HCT116 (cell line): ENCODE results near the gene AP1M1. TPM values are rescaled to one million over a fixed set of nuclear protein-coding genes. Genes with fewer than 3 reads are reported as not detected.

Experiments
- ATAC-seq: fragments of 200-7000 bp; cut with Tn5 transposase; 2 replicates; pipeline ENCODE4 v1.9.1; 2020; ENCODE audit warnings: mild to moderate bottlenecking, moderate library complexity
- BruUV-seq: library from RNA; stranded (reverse); fragments of 400-500 nt; replicated peaks from 2 replicates; lab custom pipeline; 2021; lab: Mats Ljungman, UMichigan
- CTCF ChIA-PET: fragments of 300-600 bp; sonication (Branson Sonifier 250); formaldehyde crosslinking; loops from one replicate; lab custom pipeline; 2021; ENCODE audit warnings: antibody characterized with exemption; lab: Charles Lee
- POLR2A ChIA-PET: fragments of 300-600, 350-600 bp; sonication (Branson Sonifier 250); formaldehyde crosslinking; loops from one replicate; lab custom pipeline; 2021; ENCODE audit warnings: antibody characterized with exemption; lab: Charles Lee
- RAD21 ChIA-PET, 2 experiments: fragments of 300-600 bp; sonication (Branson Sonifier 250); formaldehyde crosslinking; loops; one replicate each; lab custom pipeline; 2023; ENCODE audit warnings: low total read pairs in 2 of 2; ENCODE audit not compliant: uncharacterized antibody in 2 of 2, unreplicated experiment in 2 of 2, low non-redundant PET in 1 of 2; lab: Charles Lee
- DNase-seq: peaks from one replicate; pipeline ENCODE4 v3.0.0-alpha.2; 2010; ENCODE audit warnings: low read depth, low spot score
- H2AFZ ChIP-seq: fragments of 200-600 bp; shearing (Covaris generic), sonication (generic); 2 replicates; pipeline ENCODE4 v1.6.1; 2017; ENCODE audit warnings: low read depth, mixed run types, mixed read lengths, antibody characterized with exemption, low read length; ENCODE audit not compliant: poor library complexity, severe bottlenecking
- H3K27ac ChIP-seq: 2 replicates; pipeline ENCODE4 v1.5.1; 2012; ENCODE audit warnings: low read depth, low read length
- H3K27me3 ChIP-seq: fragments of 200-600 bp; sonication (generic); 2 replicates; pipeline ENCODE4 v1.6.1; 2016; ENCODE audit warnings: mixed run types, low read length, mixed read lengths; ENCODE audit not compliant: insufficient read depth
- H3K36me3 ChIP-seq, 2 experiments: fragments of 200-500 bp in 1 of 2; fragments of 200-600 bp in 1 of 2; sonication (Bioruptor generic) in 1 of 2; sonication (generic) in 1 of 2; 2 replicates each; pipeline versions ENCODE4 v1.5.1 to v1.6.1; 2014 to 2016; ENCODE audit warnings: low read length in 2 of 2, inconsistent platforms in 1 of 2, mixed read lengths in 1 of 2, mixed run types in 1 of 2; ENCODE audit not compliant: insufficient read depth in 2 of 2, control insufficient read depth in 1 of 2
- H3K4me1 ChIP-seq, 2 experiments: fragments of 200-600 bp in 1 of 2; sonication (generic) in 1 of 2; 2 replicates each; pipeline versions ENCODE4 v1.5.1 to v1.6.1; 2012 to 2017; ENCODE audit warnings: low read length in 2 of 2, inconsistent platforms in 1 of 2, mild to moderate bottlenecking in 1 of 2, mixed read lengths in 1 of 2, mixed run types in 1 of 2, moderate library complexity in 1 of 2; ENCODE audit not compliant: insufficient read depth in 2 of 2, control insufficient read depth in 1 of 2
- H3K4me2 ChIP-seq: fragments of 200-600 bp; sonication (generic); 2 replicates; pipeline ENCODE4 v1.6.1; 2017; ENCODE audit warnings: mixed run types, low read length, mixed read lengths
- H3K4me3 ChIP-seq, 2 experiments: fragments of 200-600 bp in 1 of 2; sonication (generic) in 1 of 2; replicated peaks in 1 of 2; 2 replicates each; pipeline ENCODE4 v1.5.1; 2011 to 2016; ENCODE audit warnings: low read length in 2 of 2, control low read depth in 1 of 2, low read depth in 1 of 2, mild to moderate bottlenecking in 1 of 2, mixed read lengths in 1 of 2, mixed run types in 1 of 2
- H3K79me2 ChIP-seq: fragments of 200-600 bp; sonication (generic); 2 replicates; pipeline ENCODE4 v1.6.1; 2017; ENCODE audit warnings: mild to moderate bottlenecking, mixed run types, low read length, moderate library complexity, mixed read lengths; ENCODE audit not compliant: insufficient read depth
- H3K9ac ChIP-seq: fragments of 200-600 bp; sonication (generic); 2 replicates; pipeline ENCODE4 v1.6.1; 2016; ENCODE audit warnings: low read length, mixed read lengths
- H3K9me2 ChIP-seq: fragments of 200-600 bp; sonication (generic), shearing (Covaris generic); 2 replicates; pipeline ENCODE4 v1.6.1; 2017; ENCODE audit warnings: mixed run types, mild to moderate bottlenecking, moderate library complexity; ENCODE audit not compliant: insufficient read depth
- H3K9me3 ChIP-seq, 2 experiments: fragments of 200-500 bp in 1 of 2; fragments of 200-600 bp in 1 of 2; sonication (Bioruptor generic) in 1 of 2; sonication (generic) in 1 of 2; 2 replicates each; pipeline ENCODE4 v1.6.1; 2014 to 2017; ENCODE audit warnings: low read length in 2 of 2, mixed read lengths in 2 of 2, inconsistent platforms in 1 of 2, low read depth in 1 of 2, mild to moderate bottlenecking in 1 of 2, mixed run types in 1 of 2, moderate library complexity in 1 of 2; ENCODE audit not compliant: control insufficient read depth in 1 of 2, insufficient read depth in 1 of 2
- H4K20me1 ChIP-seq: fragments of 200-600 bp; sonication (generic), shearing (Covaris generic); 2 replicates; pipeline ENCODE4 v1.6.1; 2017; ENCODE audit warnings: mixed run types, mild to moderate bottlenecking, moderate library complexity; ENCODE audit not compliant: insufficient read depth
- CTCF ChIP-seq, 3 experiments: fragments of 200-600 bp in 1 of 3; sonication (generic) in 1 of 3; IDR thresholded peaks in 2 of 3; conservative IDR thresholded peaks in 1 of 3; 2 replicates each; pipeline ENCODE4 v1.5.1; 2012 to 2017; ENCODE audit warnings: low read depth in 2 of 3, low read length in 2 of 3, antibody characterized with exemption in 1 of 3, borderline replicate concordance in 1 of 3, control low read depth in 1 of 3, mild to moderate bottlenecking in 1 of 3, mixed read lengths in 1 of 3, mixed run types in 1 of 3, moderate library complexity in 1 of 3; ENCODE audit not compliant: insufficient read depth in 1 of 3
- JUND ChIP-seq: IDR thresholded peaks from 2 replicates; pipeline ENCODE4 v1.6.1; 2012
- POLR2AphosphoS5 ChIP-seq: IDR thresholded peaks from 2 replicates; pipeline ENCODE4 v1.6.1; 2011; ENCODE audit warnings: mild to moderate bottlenecking, low read depth, low read length, moderate library complexity
- SIN3A ChIP-seq: IDR thresholded peaks from 2 replicates; pipeline ENCODE4 v1.6.1; 2012; ENCODE audit warnings: low read depth
- TCF7L2 ChIP-seq: IDR thresholded peaks from 2 replicates; pipeline ENCODE4 v1.7.0; 2011; ENCODE audit warnings: borderline replicate concordance, inconsistent platforms; ENCODE audit not compliant: insufficient read depth, insufficient read length; ENCODE audit errors: extremely low read depth
- intact Hi-C: fragments of 100-400 bp; cut with micrococcal nuclease; formaldehyde crosslinking; loops from 2 replicates; pipeline ENCODE4 v1.10.0; 2022
- total RNA-seq: library from RNA; stranded (reverse); gene quantifications from one replicate; pipeline ENCODE4 v1.2.1, GENCODE V29; 2021; ENCODE audit not compliant: unreplicated experiment
- TF ChIP-seq, protein P1 (sequence below): IDR thresholded peaks from 2 replicates; pipeline ENCODE4 v1.6.1; 2012

AP1M1 gene
- total RNA-seq, 1 experiment from 2014 or later: 50.0 TPM

DNA sequence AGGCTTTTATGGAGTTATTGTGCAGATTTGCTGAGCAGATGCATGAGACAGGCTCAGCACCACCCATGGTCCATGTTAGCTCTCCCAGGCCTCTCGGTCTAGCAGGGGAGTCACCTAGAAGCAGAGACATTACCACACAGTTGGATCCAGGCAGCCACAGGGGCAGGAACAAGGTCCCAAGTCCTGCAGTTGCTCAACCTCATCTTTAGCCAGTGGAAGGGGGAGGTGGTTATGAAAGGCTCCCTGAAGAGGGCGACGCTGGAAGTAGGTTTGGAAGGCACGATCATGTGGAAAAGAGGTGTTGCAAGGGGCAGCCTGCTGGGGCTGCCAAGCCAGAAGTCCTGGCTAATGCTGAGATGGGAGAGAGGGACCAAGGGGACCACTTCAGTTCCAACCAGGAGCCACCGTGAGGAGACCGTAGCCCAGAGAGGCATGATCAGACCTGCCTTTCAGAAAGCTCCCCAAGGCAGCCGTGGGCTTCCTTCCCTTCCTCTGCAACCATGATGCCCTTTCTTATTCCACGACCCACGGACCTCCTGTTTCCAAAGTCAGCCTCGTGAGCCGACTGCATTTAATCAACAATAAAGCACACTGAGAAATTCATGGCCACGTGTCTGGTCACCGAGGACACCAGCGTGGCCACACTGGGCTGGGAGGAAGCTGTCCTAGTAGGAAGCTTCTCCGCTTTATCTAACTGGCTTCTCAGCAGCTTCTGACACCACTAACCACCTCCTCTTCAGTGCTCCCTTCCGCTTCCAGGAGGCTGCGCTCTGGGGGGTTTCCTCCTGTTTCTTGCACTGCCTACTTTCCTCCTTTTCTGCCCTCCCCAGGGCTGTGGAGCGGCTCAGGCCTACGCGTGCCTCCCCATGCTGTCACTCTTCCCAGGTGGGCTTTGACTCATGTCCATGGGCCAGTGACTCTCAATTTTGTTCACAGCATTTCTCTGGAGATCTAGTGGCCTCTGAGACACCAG lies 2.6 kb downstream of the AP1M1 start:
- no peak for ATAC-seq
- Histone ChIP-seq H3K4me3 (no peak overlapping the region), H3K9me3 (no peaks in the 10 kb centered on the region), H3K4me2 (no peak overlapping the region), H3K27me3 (no peaks in the 10 kb centered on the region), H3K79me2 (peaks cover 39% of the 10 kb centered on the region), H4K20me1 (no peaks in the 10 kb centered on the region), H3K36me3 (peaks cover 0 to 3% of the 10 kb centered on the region in 2 experiments; a peak in 2 of 4 replicates), H2AFZ (no peak overlapping the region), H3K4me1 (peaks cover 15 to 33% of the 10 kb centered on the region in 2 experiments), H3K9ac (no peak overlapping the region), H3K9me2 (no peaks in the 10 kb centered on the region), H3K27ac (no peak overlapping the region)
- TF ChIP-seq JUND (no peak), SIN3A (no peak), CTCF (IDR thresholded peaks at IDR 0.05 in 2 of 3, conservative IDR thresholded peaks at IDR 0.05 in 1 of 3; ENCODE audit: borderline replicate concordance in 1 of 3, insufficient read depth in 1 of 3, low read depth in 2 of 3, low read length in 2 of 3) (0 out of 6 replicates have a peak, but pooled peaks of 2 of the 3 experiments have one; percentile 6 to 10), POLR2AphosphoS5 (no peak), TCF7L2 (no peak)
- TF ChIP-seq, protein P1, sequence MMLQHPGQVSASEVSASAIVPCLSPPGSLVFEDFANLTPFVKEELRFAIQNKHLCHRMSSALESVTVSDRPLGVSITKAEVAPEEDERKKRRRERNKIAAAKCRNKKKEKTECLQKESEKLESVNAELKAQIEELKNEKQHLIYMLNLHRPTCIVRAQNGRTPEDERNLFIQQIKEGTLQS: no peak
- CTCF ChIA-PET: no interaction called here
- DNase-seq: no peak
- POLR2A ChIA-PET: no interaction called here
- no TSS peak for BruUV-seq
- intact Hi-C loops: no loop called here
- RAD21 ChIA-PET: no interaction called here
